ENCODE data around the gene DNAH2. TPM values are rescaled to one million over a fixed set of nuclear protein-coding genes. Genes with fewer than 3 reads are reported as not detected.

Gene DNAH2
- total and polyA plus RNA-seq, 2 of the 13 experiments (the other 11 are each of a cell fraction or from before 2014, with no cell fraction given): not detected

DNA sequence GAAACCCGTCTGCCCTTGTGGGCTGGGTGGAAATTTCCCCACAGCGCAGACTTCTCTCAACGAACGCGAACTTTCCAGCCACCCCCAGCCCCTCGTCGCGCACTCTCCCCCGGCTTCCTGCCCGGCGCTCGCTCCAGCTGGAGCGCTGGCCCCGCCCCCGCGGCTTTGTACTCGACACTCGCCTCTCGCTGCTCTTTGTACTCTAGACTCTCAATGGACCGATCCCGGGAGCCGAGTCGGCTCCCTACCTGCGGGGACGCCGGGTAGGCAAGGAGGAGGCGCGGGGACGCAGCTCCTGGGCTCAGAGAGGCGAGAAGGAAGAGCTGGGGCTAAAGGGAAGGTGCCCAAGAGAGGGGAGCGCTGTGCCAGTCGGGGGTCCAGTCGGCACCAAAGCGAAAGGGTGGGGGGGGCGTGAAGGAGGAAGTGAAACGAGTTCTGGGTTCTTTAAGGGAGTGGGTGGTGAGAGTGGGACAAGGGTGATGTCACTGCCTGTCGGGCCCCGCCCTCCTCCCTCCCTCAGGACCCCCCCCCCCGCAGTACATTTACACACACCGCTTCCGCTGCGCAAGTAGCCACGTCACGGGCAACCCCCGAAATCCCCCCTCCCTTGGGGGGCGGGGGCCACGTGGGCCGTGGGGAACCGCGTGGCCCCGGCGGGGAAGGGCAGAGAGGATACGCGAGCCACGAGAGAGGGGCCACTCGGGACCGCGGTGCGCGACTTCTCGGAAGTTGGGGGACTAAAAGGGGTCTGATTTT is 126.2 kb downstream of the DNAH2 start (continued):
- TF ChIP-seq, protein P1, sequence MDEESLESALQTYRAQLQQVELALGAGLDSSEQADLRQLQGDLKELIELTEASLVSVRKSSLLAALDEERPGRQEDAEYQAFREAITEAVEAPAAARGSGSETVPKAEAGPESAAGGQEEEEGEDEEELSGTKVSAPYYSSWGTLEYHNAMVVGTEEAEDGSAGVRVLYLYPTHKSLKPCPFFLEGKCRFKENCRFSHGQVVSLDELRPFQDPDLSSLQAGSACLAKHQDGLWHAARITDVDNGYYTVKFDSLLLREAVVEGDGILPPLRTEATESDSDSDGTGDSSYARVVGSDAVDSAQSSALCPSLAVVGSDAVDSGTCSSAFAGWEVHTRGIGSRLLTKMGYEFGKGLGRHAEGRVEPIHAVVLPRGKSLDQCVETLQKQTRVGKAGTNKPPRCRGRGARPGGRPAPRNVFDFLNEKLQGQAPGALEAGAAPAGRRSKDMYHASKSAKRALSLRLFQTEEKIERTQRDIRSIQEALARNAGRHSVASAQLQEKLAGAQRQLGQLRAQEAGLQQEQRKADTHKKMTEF (CRISPR knock-in tag; IDR thresholded peaks at IDR 0.05): peak; percentile 67
- TF ChIP-seq SMAD3 (CRISPR knock-in tag; IDR thresholded peaks at IDR 0.05): no peak; the same call in 1 of the 2 replicates
- no peak for TF ChIP-seq TBL1XR1 (IDR thresholded peaks at IDR 0.05; ENCODE audit: borderline replicate concordance, low read length, partially characterized antibody)
- no peak for TF ChIP-seq CENPX (CRISPR knock-in tag; IDR thresholded peaks at IDR 0.05)
- no peak for TF ChIP-seq ETV6 (CRISPR knock-in tag; conservative IDR thresholded peaks at IDR 0.05)
- no peak for TF ChIP-seq ZNF850 (CRISPR knock-in tag; conservative IDR thresholded peaks at IDR 0.05)
- no peak for TF ChIP-seq ZNF292 (CRISPR knock-in tag; IDR thresholded peaks at IDR 0.05; ENCODE audit: borderline replicate concordance, low read depth)
- no peak for TF ChIP-seq ZEB1 (IDR thresholded peaks at IDR 0.05; ENCODE audit: insufficient replicate concordance, low read depth)
- TF ChIP-seq ZNF333 (CRISPR knock-in tag; IDR thresholded peaks at IDR 0.05; ENCODE audit: borderline replicate concordance): no peak
- TF ChIP-seq, protein P2, sequence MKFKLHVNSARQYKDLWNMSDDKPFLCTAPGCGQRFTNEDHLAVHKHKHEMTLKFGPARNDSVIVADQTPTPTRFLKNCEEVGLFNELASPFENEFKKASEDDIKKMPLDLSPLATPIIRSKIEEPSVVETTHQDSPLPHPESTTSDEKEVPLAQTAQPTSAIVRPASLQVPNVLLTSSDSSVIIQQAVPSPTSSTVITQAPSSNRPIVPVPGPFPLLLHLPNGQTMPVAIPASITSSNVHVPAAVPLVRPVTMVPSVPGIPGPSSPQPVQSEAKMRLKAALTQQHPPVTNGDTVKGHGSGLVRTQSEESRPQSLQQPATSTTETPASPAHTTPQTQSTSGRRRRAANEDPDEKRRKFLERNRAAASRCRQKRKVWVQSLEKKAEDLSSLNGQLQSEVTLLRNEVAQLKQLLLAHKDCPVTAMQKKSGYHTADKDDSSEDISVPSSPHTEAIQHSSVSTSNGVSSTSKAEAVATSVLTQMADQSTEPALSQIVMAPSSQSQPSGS (CRISPR knock-in tag; IDR thresholded peaks at IDR 0.05): peak; percentile 58; the same call in 1 of the 2 replicates
- TF ChIP-seq ERF (CRISPR knock-in tag; IDR thresholded peaks at IDR 0.05): no peak
- TF ChIP-seq ZBTB7B (CRISPR knock-in tag; IDR thresholded peaks at IDR 0.05): no peak
- no peak for TF ChIP-seq JARID2 (CRISPR knock-in tag; IDR thresholded peaks at IDR 0.05; ENCODE audit: insufficient replicate concordance)
- TF ChIP-seq, protein P3, sequence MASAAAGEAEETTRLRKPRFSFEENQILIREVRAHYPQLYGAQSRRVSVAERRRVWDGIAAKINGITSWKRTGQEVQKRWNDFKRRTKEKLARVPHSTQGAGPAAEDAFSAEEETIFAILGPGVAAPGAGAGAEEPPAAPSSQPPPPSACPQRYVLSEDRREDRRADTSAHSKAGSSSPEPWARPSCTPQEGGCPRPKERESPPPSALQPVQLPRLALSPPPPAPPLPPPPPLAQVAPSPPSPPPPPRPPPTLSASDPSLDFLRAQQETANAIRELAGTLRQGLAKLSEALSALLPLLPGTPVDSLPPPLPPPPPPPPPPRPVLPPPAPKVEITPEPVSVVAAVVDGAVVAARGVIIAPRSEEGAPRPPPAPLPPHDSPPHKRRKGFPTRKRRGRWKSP (CRISPR knock-in tag; IDR thresholded peaks at IDR 0.05): no peak
- TF ChIP-seq NR2F2 (IDR thresholded peaks at IDR 0.05; ENCODE audit: borderline replicate concordance, low read depth): no peak; the same call in 1 of the 2 replicates
- TF ChIP-seq HNRNPL (IDR thresholded peaks at IDR 0.05; ENCODE audit: low read depth, low read length): no peak
- TF ChIP-seq, protein P4, sequence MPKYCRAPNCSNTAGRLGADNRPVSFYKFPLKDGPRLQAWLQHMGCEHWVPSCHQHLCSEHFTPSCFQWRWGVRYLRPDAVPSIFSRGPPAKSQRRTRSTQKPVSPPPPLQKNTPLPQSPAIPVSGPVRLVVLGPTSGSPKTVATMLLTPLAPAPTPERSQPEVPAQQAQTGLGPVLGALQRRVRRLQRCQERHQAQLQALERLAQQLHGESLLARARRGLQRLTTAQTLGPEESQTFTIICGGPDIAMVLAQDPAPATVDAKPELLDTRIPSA (CRISPR knock-in tag; IDR thresholded peaks at IDR 0.05; ENCODE audit: borderline replicate concordance): no peak
- no peak; the same call in 1 of the 2 replicates for TF ChIP-seq ZNF746 (CRISPR knock-in tag; IDR thresholded peaks at IDR 0.05)
- no peak for TF ChIP-seq SMYD3 (CRISPR knock-in tag; IDR thresholded peaks at IDR 0.05)
- 0 out of 2 replicates have a peak, but pooled peaks have one; percentile 10 for TF ChIP-seq REL (CRISPR knock-in tag; conservative IDR thresholded peaks at IDR 0.05)
- peak; percentile 58 to 69; a peak in 3 of 4 replicates for TF ChIP-seq POLR2A (IDR thresholded peaks at IDR 0.05; ENCODE audit: insufficient read depth in 1 of 2, low read depth in 2 of 2, low read length in 2 of 2)
- TF ChIP-seq PRPF4 (IDR thresholded peaks at IDR 0.05; ENCODE audit: low read depth, low read length, poor library complexity, severe bottlenecking): no peak
